ENCODE data around the gene ITGA1. TPM values are rescaled to one million over a fixed set of nuclear protein-coding genes. Genes with fewer than 3 reads are reported as not detected.
A peak's percentile ranks its signal among the peaks of the same experiment; 100 is the strongest.

Gene ITGA1
- total RNA-seq, 1 experiment from 2014 or later: 26.4 TPM

DNA sequence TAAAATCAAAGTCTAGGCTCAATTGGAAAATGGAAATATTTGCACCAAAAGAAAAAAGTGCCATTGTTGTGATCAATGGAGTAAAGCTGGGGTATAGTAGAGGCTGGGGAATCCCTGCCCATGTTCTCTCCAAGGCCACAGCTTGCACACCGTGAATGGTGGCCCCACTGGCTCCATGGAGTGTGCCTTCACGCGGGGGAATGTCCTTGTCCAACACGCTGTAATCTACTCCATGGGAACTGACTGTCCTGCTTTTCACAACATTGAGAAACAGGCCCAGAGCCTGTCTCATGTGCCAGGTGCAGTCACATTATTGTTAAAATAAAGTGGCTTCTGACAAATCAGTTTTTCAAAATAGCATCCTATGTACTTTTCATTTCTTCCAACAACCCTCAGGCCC lies 168.3 kb downstream of the ITGA1 start:
- Histone ChIP-seq H3K4me1 (peaks cover 34% of the 10 kb centered on the region), H3K36me3 (ENCODE audit: control insufficient read depth, insufficient read depth, low read length) (no peaks in the 10 kb centered on the region), H3K4me3 (ENCODE audit: low read depth, low read length) (no peak overlapping the region), H3K27me3 (replicated peaks; ENCODE audit: control insufficient read depth, insufficient read depth, low read length) (no peaks in the 10 kb centered on the region), H3K9me3 (no peaks in the 10 kb centered on the region; the same call in 1 of the 2 replicates)
- peak overlapping the region; percentile 84 for H3K27ac Mint-ChIP-seq (ENCODE audit: unreplicated experiment)
- intact Hi-C loops (cut with micrococcal nuclease; ENCODE audit: unreplicated experiment): no loop called here
- CTCF ChIA-PET: interaction anchor here (1.3 kb wide), 1 partner anchor 79 kb away, joined by 4 read pairs; no protein-coding TSS in a partner anchor
- peak overlapping the region; percentile 55 for H3K4me3 Mint-ChIP-seq (ENCODE audit: unreplicated experiment)
- DNase-seq: no peak
- BruUV-seq (replicated peaks): no TSS peak
- no peaks in the 10 kb centered on the region for H3K36me3 Mint-ChIP-seq (ENCODE audit: insufficient read depth, unreplicated experiment)
- TF ChIP-seq, protein P1, sequence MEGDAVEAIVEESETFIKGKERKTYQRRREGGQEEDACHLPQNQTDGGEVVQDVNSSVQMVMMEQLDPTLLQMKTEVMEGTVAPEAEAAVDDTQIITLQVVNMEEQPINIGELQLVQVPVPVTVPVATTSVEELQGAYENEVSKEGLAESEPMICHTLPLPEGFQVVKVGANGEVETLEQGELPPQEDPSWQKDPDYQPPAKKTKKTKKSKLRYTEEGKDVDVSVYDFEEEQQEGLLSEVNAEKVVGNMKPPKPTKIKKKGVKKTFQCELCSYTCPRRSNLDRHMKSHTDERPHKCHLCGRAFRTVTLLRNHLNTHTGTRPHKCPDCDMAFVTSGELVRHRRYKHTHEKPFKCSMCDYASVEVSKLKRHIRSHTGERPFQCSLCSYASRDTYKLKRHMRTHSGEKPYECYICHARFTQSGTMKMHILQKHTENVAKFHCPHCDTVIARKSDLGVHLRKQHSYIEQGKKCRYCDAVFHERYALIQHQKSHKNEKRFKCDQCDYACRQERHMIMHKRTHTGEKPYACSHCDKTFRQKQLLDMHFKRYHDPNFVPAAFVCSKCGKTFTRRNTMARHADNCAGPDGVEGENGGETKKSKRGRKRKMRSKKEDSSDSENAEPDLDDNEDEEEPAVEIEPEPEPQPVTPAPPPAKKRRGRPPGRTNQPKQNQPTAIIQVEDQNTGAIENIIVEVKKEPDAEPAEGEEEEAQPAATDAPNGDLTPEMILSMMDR (IDR thresholded peaks at IDR 0.05; ENCODE audit: insufficient read depth in 1 of 2, low read depth in 1 of 2, low read length in 1 of 2, severe bottlenecking in 1 of 2, unreplicated experiment in 1 of 2): no peak
- H3K9me3 Mint-ChIP-seq (ENCODE audit: unreplicated experiment): no peaks in the 10 kb centered on the region
- no peaks in the 10 kb centered on the region for H3K27me3 Mint-ChIP-seq (ENCODE audit: insufficient read depth, unreplicated experiment)
- peaks cover 26% of the 10 kb centered on the region for H3K4me1 Mint-ChIP-seq (ENCODE audit: low read depth, unreplicated experiment)
- POLR2A ChIA-PET: no interaction called here

DNA sequence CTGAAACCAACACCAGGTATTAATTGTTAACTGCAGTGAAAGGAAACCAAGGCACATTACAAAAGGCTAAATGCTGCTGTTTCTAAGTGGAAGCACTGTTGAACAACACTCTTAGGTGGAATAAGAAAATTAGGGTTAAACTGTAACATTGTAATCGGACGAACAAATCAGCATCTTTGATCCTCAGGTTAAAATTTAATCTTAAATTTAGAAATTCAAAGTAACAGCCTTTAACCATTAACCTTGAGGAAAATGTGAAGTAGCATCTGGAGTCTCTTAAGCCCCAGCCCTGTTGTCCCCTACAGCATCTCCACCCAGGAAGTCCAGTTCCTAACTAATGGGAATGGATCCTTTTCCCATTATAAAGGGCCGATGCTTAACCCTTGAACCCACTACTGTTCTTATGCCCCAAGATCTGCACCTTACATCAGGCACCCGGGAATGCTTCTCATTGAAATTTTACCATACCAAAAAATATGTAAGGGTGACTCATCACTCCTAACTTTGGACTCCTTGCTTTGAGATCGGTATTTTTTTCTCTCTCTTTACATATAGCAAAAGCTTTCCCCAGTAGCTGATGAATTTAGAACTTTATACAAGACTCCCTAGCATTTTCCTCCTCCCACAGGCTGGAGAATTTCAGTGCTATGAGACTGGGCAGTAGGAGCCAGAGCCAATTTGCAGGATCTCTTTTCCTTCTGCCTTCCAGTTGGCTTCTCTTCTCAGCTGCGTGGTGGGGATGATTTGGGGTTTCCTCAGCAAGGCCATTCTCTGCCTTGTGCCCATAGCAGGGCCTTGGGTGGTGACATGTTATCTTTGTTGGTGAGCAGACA lies 169.4 kb downstream of the ITGA1 start:
- Mint-ChIP-seq H3K4me3 (ENCODE audit: unreplicated experiment) (peak overlapping the region; percentile 55), H3K9me3 (ENCODE audit: unreplicated experiment) (no peaks in the 10 kb centered on the region), H3K36me3 (ENCODE audit: insufficient read depth, unreplicated experiment) (no peaks in the 10 kb centered on the region), H3K27ac (ENCODE audit: unreplicated experiment) (peak overlapping the region; percentile 84), H3K4me1 (ENCODE audit: low read depth, unreplicated experiment) (peaks cover 26% of the 10 kb centered on the region), H3K27me3 (ENCODE audit: insufficient read depth, unreplicated experiment) (no peaks in the 10 kb centered on the region)
- TF ChIP-seq, protein P1 (IDR thresholded peaks at IDR 0.05; ENCODE audit: insufficient read depth in 1 of 2, low read depth in 1 of 2, low read length in 1 of 2, severe bottlenecking in 1 of 2, unreplicated experiment in 1 of 2): no peak
- intact Hi-C loops (cut with micrococcal nuclease; ENCODE audit: unreplicated experiment): no loop called here
- H3K4me1 ChIP-seq: peaks cover 34% of the 10 kb centered on the region
- CTCF ChIA-PET: interaction anchor here (0.8 to 1.3 kb wide), 2 partner anchors 9 to 78 kb away, joined by 3 to 4 read pairs; no protein-coding TSS in a partner anchor
- POLR2A ChIA-PET: no interaction called here
- H3K4me3 ChIP-seq (ENCODE audit: low read depth, low read length): no peak overlapping the region
- TSS peak; percentile 31 for BruUV-seq (replicated peaks)
- no peaks in the 10 kb centered on the region; the same call in 1 of the 2 replicates for H3K9me3 ChIP-seq
- DNase-seq: peak; percentile 35 to 57
- no peaks in the 10 kb centered on the region for H3K36me3 ChIP-seq (ENCODE audit: control insufficient read depth, insufficient read depth, low read length)
- no peaks in the 10 kb centered on the region for H3K27me3 ChIP-seq (replicated peaks; ENCODE audit: control insufficient read depth, insufficient read depth, low read length)

DNA sequence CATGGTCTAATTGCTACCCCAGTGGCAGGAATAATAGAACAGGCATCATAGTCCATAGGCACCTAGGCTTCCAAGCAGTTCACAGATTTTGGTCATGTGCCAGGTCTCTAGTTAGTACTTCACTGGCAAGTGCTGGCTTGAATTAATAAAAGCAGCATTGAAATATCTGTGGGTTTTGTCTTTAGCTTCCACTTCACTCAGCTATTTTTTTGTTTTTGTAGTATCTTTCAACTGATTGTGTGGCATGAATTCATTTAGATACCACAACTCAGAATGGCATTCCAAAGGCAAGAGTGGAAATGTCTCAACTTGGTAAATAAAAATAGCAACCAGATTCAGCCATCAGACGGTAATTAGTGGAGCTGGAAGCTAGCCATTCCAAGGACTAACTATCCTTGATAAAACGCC lies 173.6 kb downstream of the ITGA1 start:
- H3K27me3 Mint-ChIP-seq (ENCODE audit: insufficient read depth, unreplicated experiment): no peaks in the 10 kb centered on the region
- no peak overlapping the region for H3K4me3 ChIP-seq (ENCODE audit: low read depth, low read length)
- H3K36me3 ChIP-seq (ENCODE audit: control insufficient read depth, insufficient read depth, low read length): no peaks in the 10 kb centered on the region
- H3K36me3 Mint-ChIP-seq (ENCODE audit: insufficient read depth, unreplicated experiment): no peaks in the 10 kb centered on the region
- no peak overlapping the region for H3K27ac Mint-ChIP-seq (ENCODE audit: unreplicated experiment)
- H3K4me1 Mint-ChIP-seq (ENCODE audit: low read depth, unreplicated experiment): peaks cover 28% of the 10 kb centered on the region
- TF ChIP-seq, protein P1 (IDR thresholded peaks at IDR 0.05; ENCODE audit: insufficient read depth in 1 of 2, low read depth in 1 of 2, low read length in 1 of 2, severe bottlenecking in 1 of 2, unreplicated experiment in 1 of 2): no peak
- BruUV-seq (replicated peaks): no TSS peak
- H3K4me1 ChIP-seq: peaks cover 34% of the 10 kb centered on the region
- H3K9me3 Mint-ChIP-seq (ENCODE audit: unreplicated experiment): peaks cover 7% of the 10 kb centered on the region
- intact Hi-C loops (cut with micrococcal nuclease; ENCODE audit: unreplicated experiment): no loop called here
- POLR2A ChIA-PET: no interaction called here
- DNase-seq: no peak
- H3K4me3 Mint-ChIP-seq (ENCODE audit: unreplicated experiment): no peak overlapping the region
- no peaks in the 10 kb centered on the region for H3K27me3 ChIP-seq (replicated peaks; ENCODE audit: control insufficient read depth, insufficient read depth, low read length)
- peaks cover 6% of the 10 kb centered on the region; the same call in 1 of the 2 replicates for H3K9me3 ChIP-seq
- CTCF ChIA-PET: no interaction called here

Measured in Caco-2 (cell line).